ENCODE data around the gene ADAM11.

DNA sequence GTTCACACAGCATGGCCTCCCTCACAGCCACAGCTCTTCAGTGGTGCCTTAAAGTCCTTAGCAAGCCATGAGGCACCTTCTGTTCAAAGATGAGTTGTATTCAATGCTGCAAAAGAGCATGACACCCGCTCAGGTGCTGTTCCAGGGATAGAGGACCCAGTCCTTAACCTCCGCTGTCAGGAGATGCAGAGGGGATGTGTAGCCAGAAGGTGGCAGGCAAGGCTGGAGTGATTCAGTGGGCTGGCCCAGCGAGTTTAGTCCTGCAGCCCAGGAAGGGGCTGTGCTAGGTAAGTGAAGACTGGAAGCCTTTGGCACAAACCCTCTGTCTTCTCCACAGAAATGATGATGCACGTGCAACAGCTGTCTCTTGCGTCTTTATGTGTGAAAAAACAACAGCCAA, 25.0 kb upstream of the ADAM11 start:
- TF ChIP-seq SETDB1 (IDR thresholded peaks at IDR 0.05; ENCODE audit: insufficient read length, low read length) (no peak), CTCF (tag by site-specific recombination; IDR thresholded peaks at IDR 0.05) (no peak)
